GM12878 (cell line): ENCODE data around the gene FGD3. TPM values are rescaled to one million over a fixed set of nuclear protein-coding genes. Genes with fewer than 3 reads are reported as not detected.

Experiments
- ATAC-seq: fragments of 200-7000 bp; cut with Tn5 transposase; 3 replicates; pipeline ENCODE4 v1.9.1; 2020; ENCODE audit warnings: mild to moderate bottlenecking, moderate library complexity
- BruUV-seq: library from RNA; stranded (reverse); fragments of 400-500 nt; replicated peaks from 2 replicates; lab custom pipeline; 2021; lab: Mats Ljungman, UMichigan
- CTCF ChIA-PET: fragments of 300-600 bp; sonication (Branson Sonifier 250); formaldehyde crosslinking; extraction: SDS; loops from one replicate; lab custom pipeline; 2021; ENCODE audit warnings: inconsistent platforms; lab: Yijun Ruan, JAX
- POLR2A ChIA-PET: fragments of 350-600 bp; formaldehyde crosslinking; extraction: SDS; loops from one replicate; lab custom pipeline; 2021; ENCODE audit warnings: inconsistent platforms; lab: Charles Lee
- RAD21 ChIA-PET: fragments of 300-600 bp; sonication (Branson Sonifier 250); formaldehyde crosslinking; loops from one replicate; lab custom pipeline; 2023; ENCODE audit warnings: antibody characterized with exemption; ENCODE audit not compliant: unreplicated experiment; lab: Charles Lee
- SMC1A ChIA-PET: fragments of 300-600 bp; sonication (Branson Sonifier 250); formaldehyde crosslinking; loops from one replicate; lab custom pipeline; 2023; ENCODE audit not compliant: unreplicated experiment, uncharacterized antibody; lab: Charles Lee
- DNase-seq: peaks from one replicate; pipeline ENCODE4 v3.0.0-alpha.2; 2011; ENCODE audit warnings: low read depth, low spot score
- FAIRE-seq: peaks from 3 replicates; lab custom pipeline; 2011; peaks lifted over from hg19 to GRCh38; lab: Jason Lieb, UNC
- H2AFZ ChIP-seq: 2 replicates; pipeline ENCODE4 v1.6.0; 2011; ENCODE audit warnings: low read depth, low read length, control low read depth; ENCODE audit not compliant: control insufficient read depth
- H3K27ac ChIP-seq: 2 replicates; pipeline ENCODE4 v1.5.1; 2011; ENCODE audit warnings: control low read depth; ENCODE audit not compliant: control insufficient read depth, insufficient read depth
- H3K27me3 ChIP-seq, 2 experiments: replicated peaks in 1 of 2; 2 replicates each; pipeline versions ENCODE4 v1.6.0 to v1.6.1; 2011; ENCODE audit warnings: low read length in 1 of 2; ENCODE audit not compliant: control insufficient read depth in 2 of 2, insufficient read depth in 2 of 2
- H3K36me3 ChIP-seq, 2 experiments: 2 replicates each; pipeline ENCODE4 v1.5.1; 2011; ENCODE audit warnings: low read length in 1 of 2; ENCODE audit not compliant: control insufficient read depth in 2 of 2, insufficient read depth in 2 of 2
- H3K4me1 ChIP-seq: 2 replicates; pipeline ENCODE4 v1.6.1; 2011; ENCODE audit warnings: mild to moderate bottlenecking, low read length, moderate library complexity, mixed read lengths; ENCODE audit not compliant: control insufficient read depth, insufficient read depth
- H3K4me2 ChIP-seq: 2 replicates; pipeline ENCODE4 v1.6.0; 2011; ENCODE audit warnings: control low read depth; ENCODE audit not compliant: control insufficient read depth, insufficient read depth
- H3K4me3 ChIP-seq: fragments of 200-600 bp; sonication (generic); 2 replicates; pipeline ENCODE4 v1.5.1; 2016
- H3K79me2 ChIP-seq: 2 replicates; pipeline ENCODE4 v1.6.0; 2011; ENCODE audit warnings: low read length; ENCODE audit not compliant: control insufficient read depth, insufficient read depth
- H3K9ac ChIP-seq: 2 replicates; pipeline ENCODE4 v1.8.0; 2011; ENCODE audit warnings: low read length, control low read depth, mixed read lengths; ENCODE audit not compliant: control insufficient read depth, insufficient read depth
- H3K9me3 ChIP-seq: replicated peaks from 3 replicates; pipeline ENCODE4 v1.5.1; 2011; ENCODE audit warnings: mild to moderate bottlenecking, low read length; ENCODE audit not compliant: control insufficient read depth, insufficient read depth
- H4K20me1 ChIP-seq: 2 replicates; pipeline ENCODE4 v1.6.0; 2011; ENCODE audit not compliant: control insufficient read depth, insufficient read depth
- ASH2L ChIP-seq: fragments of 300-600, 200-600 bp; sonication (generic); IDR thresholded peaks from 2 replicates; pipeline ENCODE4 v1.6.1; 2017; ENCODE audit warnings: low read depth, mild to moderate bottlenecking, borderline replicate concordance
- ATF7 ChIP-seq: fragments of 450-650 bp; IDR thresholded peaks from 2 replicates; pipeline ENCODE4 v1.6.1; 2016; ENCODE audit warnings: low read depth, mild to moderate bottlenecking
- CEBPB ChIP-seq, 2 experiments: fragments of 150-350 bp in 1 of 2; IDR thresholded peaks; 2 replicates each; pipeline ENCODE4 v1.6.1; 2012 to 2014; ENCODE audit warnings: low read depth in 2 of 2, low read length in 2 of 2, borderline replicate concordance in 1 of 2, inconsistent platforms in 1 of 2
- CUX1 ChIP-seq: IDR thresholded peaks from 2 replicates; pipeline ENCODE4 v1.6.1; 2012; ENCODE audit warnings: improper control_type of control experiment, low read depth, low read length; ENCODE audit not compliant: insufficient replicate concordance
- EGR1 ChIP-seq, 2 experiments: IDR thresholded peaks; 1 replicate in 1 of 2; 2 replicates in 1 of 2; pipeline ENCODE4 v1.6.1; 2011 to 2012; ENCODE audit warnings: low read depth in 2 of 2, low read length in 2 of 2, borderline replicate concordance in 1 of 2, mild to moderate bottlenecking in 1 of 2, moderate library complexity in 1 of 2
- EP300 ChIP-seq, 2 experiments: fragments of 150-350 bp in 1 of 2; IDR thresholded peaks; 2 replicates each; pipeline ENCODE4 v1.6.1; 2011 to 2012; ENCODE audit warnings: low read depth in 2 of 2, low read length in 2 of 2, borderline replicate concordance in 1 of 2, improper control_type of control experiment in 1 of 2, inconsistent platforms in 1 of 2; ENCODE audit not compliant: control insufficient read depth in 1 of 2
- GATAD2B ChIP-seq: fragments of 450-650 bp; conservative IDR thresholded peaks from 2 replicates; pipeline ENCODE4 v1.6.1; 2017; ENCODE audit warnings: low read depth, mild to moderate bottlenecking, moderate library complexity
- NRF1 ChIP-seq: conservative IDR thresholded peaks from 2 replicates; pipeline ENCODE4 v1.6.1; 2011; ENCODE audit warnings: mild to moderate bottlenecking, low read depth, low read length, improper control_type of control experiment
- REST ChIP-seq: IDR thresholded peaks from 2 replicates; pipeline ENCODE4 v1.6.1; 2012; ENCODE audit warnings: mild to moderate bottlenecking, low read depth, low read length
- SPI1 ChIP-seq: IDR thresholded peaks from 2 replicates; pipeline ENCODE4 v1.6.1; 2011; ENCODE audit warnings: low read depth, mild to moderate bottlenecking, low read length, moderate library complexity, borderline replicate concordance; ENCODE audit not compliant: insufficient read depth
- USF1 ChIP-seq: IDR thresholded peaks from 2 replicates; pipeline ENCODE4 v1.6.1; 2011; ENCODE audit warnings: borderline replicate concordance, low read depth, mild to moderate bottlenecking, moderate library complexity, mixed read lengths, low read length; ENCODE audit not compliant: insufficient read depth; ENCODE audit errors: extremely low read length
- ZNF207 ChIP-seq: fragments of 450-650 bp; IDR thresholded peaks from 2 replicates; pipeline ENCODE4 v1.6.1; 2014; ENCODE audit warnings: antibody characterized with exemption, mild to moderate bottlenecking, borderline replicate concordance
- WGBS: methylation state at CpG from one replicate; pipeline ENCODE4 v1.1.6; 2016; ENCODE audit warnings: low lambda C conversion rate; ENCODE audit not compliant: insufficient replicate concordance, insufficient coverage; ENCODE audit errors: missing lambda C conversion rate; 5-methylcytosine and 5-hydroxymethylcytosine counted together
- in situ Hi-C: fragments of 300-500 bp; cut with MboI; formaldehyde crosslinking; loops from 9 replicates; pipeline ENCODE4 v1.14.3; 2018; ENCODE audit warnings: mixed read lengths
- intact Hi-C: fragments of 100-400 bp; cut with micrococcal nuclease; formaldehyde crosslinking; loops from one replicate; pipeline ENCODE4 v1.14.2; 2022; ENCODE audit not compliant: unreplicated experiment
- polyA plus RNA-seq, 11 experiments: library from polyadenylated mRNA; depleted of rRNA in 4 of 11; unstranded in 6 of 11; stranded (reverse) in 5 of 11; fragments of >200 nt; fragmentation: Nextera tagmentation in 4 of 11; fragmentation: Illumina TruSeq in 1 of 11; extraction: Ambion mirVana in 4 of 11; extraction: Trizol in 1 of 11; gene quantifications; 1 replicate in 1 of 11; 2 replicates in 10 of 11; pipeline versions ENCODE4 v1.2.1 to v1.2.3, GENCODE V29; 2011 to 2016; ENCODE audit warnings: inconsistent platforms in 2 of 11, missing spikeins in 2 of 11, low read depth in 1 of 11
- total RNA-seq, 4 experiments: library from RNA; depleted of rRNA in 3 of 4; stranded (reverse); fragments of >200 nt in 3 of 4; fragmentation: Illumina TruSeq in 1 of 4; extraction: Trizol in 1 of 4; gene quantifications; 2 replicates each; pipeline versions ENCODE4 v1.2.1 to v1.2.3, GENCODE V29; 2013 to 2021

FGD3 gene
- total and polyA plus RNA-seq, 10 of the 15 experiments (the other 5 are each of a cell fraction or from before 2014, with no cell fraction given), result 0.26 to 18.1 (median 12.4) TPM

GRCh38 chr9:92978345-92978875 lies 31.1 kb downstream of the FGD3 start:
- DNase-seq, result no peak
- H3K36me3 ChIP-seq, result peaks cover 13 to 16% of the 10 kb centered on the region in 2 experiments; a peak in 3 of 4 replicates
- no peak overlapping the region for H3K4me3 ChIP-seq
- H3K79me2 ChIP-seq, result no peaks in the 10 kb centered on the region
- no peak for FAIRE-seq
- ChIA-PET CTCF (interaction anchor here (1.1 kb wide), 1 partner anchor 25 kb away, joined by 4 read pairs; no protein-coding TSS in a partner anchor), POLR2A (interaction anchor here (0.6 kb wide), 1 partner anchor 78 kb away, joined by 4 read pairs; no protein-coding TSS in a partner anchor), SMC1A (no interaction called here), RAD21 (no interaction called here)
- H4K20me1 ChIP-seq, result no peaks in the 10 kb centered on the region
- WGBS, result 83% methylated on average over 2 of the region's 4 CpGs
- H2AFZ ChIP-seq, result no peak overlapping the region
- intact Hi-C loops, result no loop called here
- no peaks in the 10 kb centered on the region for H3K4me1 ChIP-seq
- no peak overlapping the region for H3K27ac ChIP-seq
- no peak overlapping the region for H3K4me2 ChIP-seq
- in situ Hi-C loops, result no loop called here
- H3K27me3 ChIP-seq, result no peaks in the 10 kb centered on the region
- ATAC-seq, result no peak
- BruUV-seq, result no TSS peak
- peaks cover 3% of the 10 kb centered on the region; the same call in 2 of the 3 replicates for H3K9me3 ChIP-seq
- no peak overlapping the region for H3K9ac ChIP-seq
- TF ChIP-seq ZNF207 (no peak), NRF1 (no peak), EP300 (IDR thresholded peaks at IDR 0.05; ENCODE audit: borderline replicate concordance in 1 of 2, control insufficient read depth in 1 of 2, low read depth in 2 of 2, low read length in 2 of 2) (no peak), REST (no peak), SPI1 (no peak), USF1 (no peak), ASH2L (no peak), CUX1 (no peak), GATAD2B (no peak), EGR1 (IDR thresholded peaks at IDR 0.05; ENCODE audit: borderline replicate concordance in 1 of 2, low read depth in 2 of 2, low read length in 2 of 2) (no peak), ATF7 (no peak), CEBPB (IDR thresholded peaks at IDR 0.05; ENCODE audit: borderline replicate concordance in 1 of 2, low read depth in 2 of 2, low read length in 2 of 2) (no peak)
